ENCODE results near the gene TAOK1. TPM values are rescaled to one million over a fixed set of nuclear protein-coding genes. Genes with fewer than 3 reads are reported as not detected.
"Not testable (repeated sequence)": the region's sequence is repeated elsewhere in the genome, so short reads cannot be mapped to it uniquely, and the experiment has no call there.

Gene TAOK1
- 10 to 100 TPM; 41.8 to 58.7 TPM for total RNA-seq

GRCh38 chr17:29389982-29390850, at the start of gene TAOK1:
TAOK1 (plus strand) TSS chr17:29390363; CDS start chr17:29451549, 61,186 bp downstream.
- ATAC-seq (peak; percentile 93), DNase-seq (peak; percentile 99)
- H3K4me3 Mint-ChIP-seq = peak within 1 kb of the TSS; percentile 93
- H3K27ac Mint-ChIP-seq = peak within 1 kb of the TSS; percentile 95
- no peaks in the 10 kb centered on the region for H3K9me3 Mint-ChIP-seq (ENCODE audit: low read depth)
- peaks cover 41% of the 10 kb centered on the region for H3K4me1 Mint-ChIP-seq
- CTCF ChIA-PET = interaction anchor here (0.7 to 1.6 kb wide), 4 partner anchors 20 to 540 kb away, joined by 3 to 5 read pairs (median 4); partner anchors contain the start of gene SSH2
- H3K36me3 Mint-ChIP-seq = peaks cover 14% of the 10 kb centered on the region
- H3K27me3 Mint-ChIP-seq = no peaks in the 10 kb centered on the region

- no peak for ATAC-seq
Measured at GRCh38 chr17:29341726-29342125, 48.4 kb upstream of the TAOK1 start.

GRCh38 chr17:29342158-29342765, 47.9 kb upstream of the TAOK1 start:
- Mint-ChIP-seq H3K36me3 (no peaks in the 10 kb centered on the region), H3K27me3 (peaks cover 21% of the 10 kb centered on the region), H3K4me1 (no peaks in the 10 kb centered on the region), H3K9me3 (ENCODE audit: low read depth) (no peaks in the 10 kb centered on the region), H3K4me3 (no peak overlapping the region), H3K27ac (no peak overlapping the region)
- CTCF ChIA-PET = no interaction called here
- ATAC-seq (no peak), DNase-seq (no peak)

More at GRCh38 chr17:29341726-29342125, 48.4 kb upstream of the TAOK1 start:
- CTCF ChIA-PET = no interaction called here
- H3K27me3 Mint-ChIP-seq = peaks cover 21% of the 10 kb centered on the region
- H3K27ac Mint-ChIP-seq = no peak overlapping the region
- DNase-seq = no peak
- no peaks in the 10 kb centered on the region for H3K9me3 Mint-ChIP-seq (ENCODE audit: low read depth)
- no peaks in the 10 kb centered on the region for H3K36me3 Mint-ChIP-seq
- no peak overlapping the region for H3K4me3 Mint-ChIP-seq
- no peaks in the 10 kb centered on the region for H3K4me1 Mint-ChIP-seq

- no peak overlapping the region for H3K4me3 Mint-ChIP-seq
- no peak for ATAC-seq
Measured at GRCh38 chr17:29344201-29344856, 45.8 kb upstream of the TAOK1 start.

GRCh38 chr17:29345066-29345465, 45.1 kb upstream of the TAOK1 start:
- no peak overlapping the region for H3K4me3 Mint-ChIP-seq
- H3K36me3 Mint-ChIP-seq = no peaks in the 10 kb centered on the region
- CTCF ChIA-PET = interaction anchor here (0.6 to 1.5 kb wide), 4 partner anchors 9 to 522 kb away, joined by 3 to 4 read pairs (median 4); no protein-coding TSS in a partner anchor
- no peak overlapping the region for H3K27ac Mint-ChIP-seq
- H3K27me3 Mint-ChIP-seq = peaks cover 26% of the 10 kb centered on the region
- no peaks in the 10 kb centered on the region for H3K9me3 Mint-ChIP-seq (ENCODE audit: low read depth)
- H3K4me1 Mint-ChIP-seq = no peaks in the 10 kb centered on the region
- no peak for ATAC-seq
- DNase-seq = no peak

More at GRCh38 chr17:29344201-29344856, 45.8 kb upstream of the TAOK1 start:
- CTCF ChIA-PET = interaction anchor here (0.6 to 1.5 kb wide), 4 partner anchors 8 to 521 kb away, joined by 3 to 4 read pairs (median 4); no protein-coding TSS in a partner anchor
- no peak overlapping the region for H3K27ac Mint-ChIP-seq
- peaks cover 22% of the 10 kb centered on the region for H3K27me3 Mint-ChIP-seq
- no peaks in the 10 kb centered on the region for H3K9me3 Mint-ChIP-seq (ENCODE audit: low read depth)
- no peaks in the 10 kb centered on the region for H3K4me1 Mint-ChIP-seq
- H3K36me3 Mint-ChIP-seq = no peaks in the 10 kb centered on the region
- DNase-seq = no peak

- H3K27ac Mint-ChIP-seq; H3K4me1 Mint-ChIP-seq; H3K9me3 Mint-ChIP-seq (ENCODE audit: low read depth); H3K36me3 Mint-ChIP-seq; ATAC-seq; H3K4me3 Mint-ChIP-seq; DNase-seq: not testable (repeated sequence)
- H3K27me3 Mint-ChIP-seq = peaks cover 24% of the 10 kb centered on the region
- CTCF ChIA-PET = interaction anchor here (0.7 to 1.5 kb wide), 4 partner anchors 9 to 228 kb away, joined by 3 to 4 read pairs (median 4); no protein-coding TSS in a partner anchor
Measured at GRCh38 chr17:29345470-29345869, 44.7 kb upstream of the TAOK1 start.

GRCh38 chr17:29346462-29346861, 43.7 kb upstream of the TAOK1 start:
- Mint-ChIP-seq H3K4me3 (no peak overlapping the region), H3K4me1 (no peaks in the 10 kb centered on the region), H3K36me3 (no peaks in the 10 kb centered on the region), H3K27ac (no peak overlapping the region), H3K9me3 (ENCODE audit: low read depth) (no peaks in the 10 kb centered on the region), H3K27me3 (peaks cover 19% of the 10 kb centered on the region)
- CTCF ChIA-PET = no interaction called here
- DNase-seq (no peak), ATAC-seq (no peak)

- ATAC-seq (no peak), DNase-seq (no peak)
- H3K27ac Mint-ChIP-seq = no peak overlapping the region
- peaks cover 17% of the 10 kb centered on the region for H3K27me3 Mint-ChIP-seq
- H3K4me1 Mint-ChIP-seq = no peaks in the 10 kb centered on the region
- no peaks in the 10 kb centered on the region for H3K36me3 Mint-ChIP-seq
- no peak overlapping the region for H3K4me3 Mint-ChIP-seq
- CTCF ChIA-PET = no interaction called here
- H3K9me3 Mint-ChIP-seq (ENCODE audit: low read depth) = no peaks in the 10 kb centered on the region
Measured at GRCh38 chr17:29347831-29348629, 42.1 kb upstream of the TAOK1 start.

GRCh38 chr17:29349409-29349808, 40.8 kb upstream of the TAOK1 start:
- Mint-ChIP-seq H3K36me3 (no peaks in the 10 kb centered on the region), H3K27me3 (peaks cover 13% of the 10 kb centered on the region), H3K4me3 (no peak overlapping the region), H3K4me1 (no peaks in the 10 kb centered on the region), H3K27ac (no peak overlapping the region), H3K9me3 (ENCODE audit: low read depth) (no peaks in the 10 kb centered on the region)
- CTCF ChIA-PET = interaction anchor here (1.1 to 1.3 kb wide), 2 partner anchors 10 to 21 kb away, joined by 3 to 4 read pairs; no protein-coding TSS in a partner anchor
- no peak for ATAC-seq
- DNase-seq = no peak

- CTCF ChIA-PET = interaction anchor here (0.6 kb wide), 1 partner anchor 535 kb away, joined by 3 read pairs; no protein-coding TSS in a partner anchor
- ATAC-seq (no peak), DNase-seq (no peak)
- H3K9me3 Mint-ChIP-seq (ENCODE audit: low read depth) = no peaks in the 10 kb centered on the region
- peaks cover 2% of the 10 kb centered on the region for H3K36me3 Mint-ChIP-seq
- H3K4me3 Mint-ChIP-seq = no peak overlapping the region
- no peaks in the 10 kb centered on the region for H3K4me1 Mint-ChIP-seq
- H3K27ac Mint-ChIP-seq = no peak overlapping the region
- peaks cover 13% of the 10 kb centered on the region for H3K27me3 Mint-ChIP-seq
Measured at GRCh38 chr17:29352146-29352545, 38.0 kb upstream of the TAOK1 start.

- peaks cover 5% of the 10 kb centered on the region for H3K27me3 Mint-ChIP-seq
- H3K27ac Mint-ChIP-seq = no peak overlapping the region
- DNase-seq (no peak), ATAC-seq (no peak)
- peaks cover 7% of the 10 kb centered on the region for H3K4me1 Mint-ChIP-seq
- H3K36me3 Mint-ChIP-seq = peaks cover 4% of the 10 kb centered on the region
- no peak overlapping the region for H3K4me3 Mint-ChIP-seq
- CTCF ChIA-PET = interaction anchor here (2.3 kb wide), 1 partner anchor 13 kb away, joined by 10 read pairs; no protein-coding TSS in a partner anchor
- H3K9me3 Mint-ChIP-seq (ENCODE audit: low read depth) = no peaks in the 10 kb centered on the region
Measured at GRCh38 chr17:29357232-29357631, 32.9 kb upstream of the TAOK1 start.

- Mint-ChIP-seq H3K36me3 (peaks cover 4% of the 10 kb centered on the region), H3K27ac (no peak overlapping the region), H3K4me1 (peaks cover 7% of the 10 kb centered on the region), H3K9me3 (ENCODE audit: low read depth) (no peaks in the 10 kb centered on the region), H3K27me3 (no peaks in the 10 kb centered on the region), H3K4me3 (no peak overlapping the region)
- CTCF ChIA-PET = interaction anchor here (2.3 kb wide), 1 partner anchor 12 kb away, joined by 10 read pairs; no protein-coding TSS in a partner anchor
- ATAC-seq = peak; percentile 39
- no peak for DNase-seq
Measured at GRCh38 chr17:29357821-29358232, 32.3 kb upstream of the TAOK1 start.
